ENCODE data around the gene SUCLG1. TPM values are rescaled to one million over a fixed set of nuclear protein-coding genes. Genes with fewer than 3 reads are reported as not detected.

SUCLG1 gene
- total RNA-seq, 1 experiment from 2014 or later = 105 TPM

GRCh38 chr2:84449055-84449454, 10.0 kb downstream of the SUCLG1 start:
- Mint-ChIP-seq H3K27me3 (ENCODE audit: insufficient read depth, unreplicated experiment) (no peaks in the 10 kb centered on the region), H3K4me1 (ENCODE audit: insufficient read depth, unreplicated experiment) (peaks cover 18% of the 10 kb centered on the region), H3K9me3 (ENCODE audit: unreplicated experiment) (no peaks in the 10 kb centered on the region), H3K27ac (ENCODE audit: low read depth, unreplicated experiment) (no peak overlapping the region), H3K4me3 (ENCODE audit: unreplicated experiment) (no peak overlapping the region), H3K36me3 (ENCODE audit: insufficient read depth, unreplicated experiment) (peaks cover 38% of the 10 kb centered on the region)
- intact Hi-C loops (cut with micrococcal nuclease) = no loop called here
- TF ChIP-seq CTCF (IDR thresholded peaks at IDR 0.05; ENCODE audit: unreplicated experiment) = no peak
- no peak for DNase-seq (ENCODE audit: unreplicated experiment)
- CTCF ChIA-PET = no interaction called here
- POLR2A ChIA-PET = no interaction called here
- no TSS peak for BruUV-seq (replicated peaks)

GRCh38 chr2:84443477-84443876, 15.6 kb downstream of the SUCLG1 start:
- intact Hi-C loops (cut with micrococcal nuclease) = no loop called here
- BruUV-seq (replicated peaks) = no TSS peak
- ChIA-PET POLR2A (interaction anchor here (0.7 to 3.8 kb wide), 2 partner anchors 12 to 16 kb away, joined by 4 to 17 read pairs; partner anchors contain the start of gene SUCLG1), CTCF (no interaction called here)
- no peaks in the 10 kb centered on the region for H3K27me3 Mint-ChIP-seq (ENCODE audit: insufficient read depth, unreplicated experiment)
- no peak for TF ChIP-seq CTCF (IDR thresholded peaks at IDR 0.05; ENCODE audit: unreplicated experiment)
- peaks cover 17% of the 10 kb centered on the region for H3K4me1 Mint-ChIP-seq (ENCODE audit: insufficient read depth, unreplicated experiment)
- peak; percentile 40 for DNase-seq (ENCODE audit: unreplicated experiment)
- H3K27ac Mint-ChIP-seq (ENCODE audit: low read depth, unreplicated experiment) = peak overlapping the region; percentile 61
- peaks cover 65% of the 10 kb centered on the region for H3K36me3 Mint-ChIP-seq (ENCODE audit: insufficient read depth, unreplicated experiment)
- H3K9me3 Mint-ChIP-seq (ENCODE audit: unreplicated experiment) = no peaks in the 10 kb centered on the region
- no peak overlapping the region for H3K4me3 Mint-ChIP-seq (ENCODE audit: unreplicated experiment)

- Mint-ChIP-seq H3K27ac (ENCODE audit: low read depth, unreplicated experiment) (peak overlapping the region; percentile 61), H3K4me1 (ENCODE audit: insufficient read depth, unreplicated experiment) (peaks cover 17% of the 10 kb centered on the region), H3K4me3 (ENCODE audit: unreplicated experiment) (no peak overlapping the region), H3K36me3 (ENCODE audit: insufficient read depth, unreplicated experiment) (peaks cover 61% of the 10 kb centered on the region), H3K27me3 (ENCODE audit: insufficient read depth, unreplicated experiment) (no peaks in the 10 kb centered on the region), H3K9me3 (ENCODE audit: unreplicated experiment) (no peaks in the 10 kb centered on the region)
- no peak for TF ChIP-seq CTCF (IDR thresholded peaks at IDR 0.05; ENCODE audit: unreplicated experiment)
- ChIA-PET POLR2A (interaction anchor here (0.7 to 3.8 kb wide), 2 partner anchors 11 to 16 kb away, joined by 4 to 17 read pairs; partner anchors contain the start of gene SUCLG1), CTCF (no interaction called here)
- no peak for DNase-seq (ENCODE audit: unreplicated experiment)
- BruUV-seq (replicated peaks) = no TSS peak
- intact Hi-C loops (cut with micrococcal nuclease) = no loop called here
Measured at GRCh38 chr2:84442888-84443287, 16.2 kb downstream of the SUCLG1 start.

- Mint-ChIP-seq H3K27ac (ENCODE audit: low read depth, unreplicated experiment) (no peak overlapping the region), H3K36me3 (ENCODE audit: insufficient read depth, unreplicated experiment) (peaks cover 50% of the 10 kb centered on the region), H3K9me3 (ENCODE audit: unreplicated experiment) (no peaks in the 10 kb centered on the region), H3K4me3 (ENCODE audit: unreplicated experiment) (no peak overlapping the region), H3K27me3 (ENCODE audit: insufficient read depth, unreplicated experiment) (no peaks in the 10 kb centered on the region), H3K4me1 (ENCODE audit: insufficient read depth, unreplicated experiment) (peaks cover 17% of the 10 kb centered on the region)
- no peak for DNase-seq (ENCODE audit: unreplicated experiment)
- TF ChIP-seq CTCF (IDR thresholded peaks at IDR 0.05; ENCODE audit: unreplicated experiment) = no peak
- CTCF ChIA-PET = no interaction called here
- POLR2A ChIA-PET = interaction anchor here (3.8 kb wide), 1 partner anchor 18 kb away, joined by 17 read pairs; the partner anchor contains the start of gene SUCLG1
- intact Hi-C loops (cut with micrococcal nuclease) = no loop called here
- no TSS peak for BruUV-seq (replicated peaks)
Measured at GRCh38 chr2:84441505-84441904, 17.6 kb downstream of the SUCLG1 start.
